HEK293T (cell line): ENCODE results near the gene FAM168A.
"Not testable (repeated sequence)": the region's sequence is repeated elsewhere in the genome, so short reads cannot be mapped to it uniquely, and the experiment has no call there.

Experiments used
- BHLHE40 ChIP-seq: fragments of 450-650 bp; IDR thresholded peaks from 2 replicates; pipeline ENCODE4 v1.6.1; 2016; ENCODE audit warnings: mild to moderate bottlenecking, moderate library complexity, borderline replicate concordance
- ELF4 ChIP-seq: fragments of 450-650 bp; IDR thresholded peaks from 2 replicates; pipeline ENCODE4 v1.6.1; 2017; ENCODE audit warnings: antibody characterized with exemption
- HDGF ChIP-seq: fragments of 450-650 bp; IDR thresholded peaks from 2 replicates; pipeline ENCODE4 v1.6.1; 2017; ENCODE audit warnings: antibody characterized with exemption, borderline replicate concordance
- SP1 ChIP-seq: fragments of 450-650 bp; IDR thresholded peaks from 2 replicates; pipeline ENCODE4 v1.6.1; 2017
- SUZ12 ChIP-seq: fragments of 450-650 bp; IDR thresholded peaks from 2 replicates; pipeline ENCODE4 v1.6.1; 2016; ENCODE audit warnings: mild to moderate bottlenecking
- TARDBP ChIP-seq: fragments of 450-650 bp; IDR thresholded peaks from 2 replicates; pipeline ENCODE4 v1.6.1; 2016

GRCh38 chr11:73580749-73581148, 17.2 kb downstream of the FAM168A start:
- TF ChIP-seq SP1, TARDBP, BHLHE40, HDGF, ELF4, SUZ12: not testable (repeated sequence)
